Neuron (in vitro differentiated cells): ENCODE measurements around the gene SYNM.

Experiments
- H2AFZ ChIP-seq: one replicate; pipeline ENCODE4 v1.6.1; 2013; ENCODE audit warnings: low read depth, mild to moderate bottlenecking, inconsistent platforms, low read length, moderate library complexity
- H3K27me3 ChIP-seq: one replicate; pipeline ENCODE4 v1.6.1; 2013; ENCODE audit warnings: low read length; ENCODE audit not compliant: insufficient read depth
- H3K36me3 ChIP-seq: one replicate; pipeline ENCODE4 v1.6.1; 2013; ENCODE audit warnings: low read length; ENCODE audit not compliant: insufficient read depth
- H3K4me1 ChIP-seq: one replicate; pipeline ENCODE4 v1.6.1; 2013; ENCODE audit warnings: low read length; ENCODE audit not compliant: insufficient read depth
- H3K4me3 ChIP-seq: 2 replicates; pipeline ENCODE4 v1.5.1; 2013; ENCODE audit warnings: mild to moderate bottlenecking, low read length, moderate library complexity
- H3K9me3 ChIP-seq: one replicate; pipeline ENCODE4 v1.6.1; 2013; ENCODE audit warnings: low read length

Gene SYNM

DNA sequence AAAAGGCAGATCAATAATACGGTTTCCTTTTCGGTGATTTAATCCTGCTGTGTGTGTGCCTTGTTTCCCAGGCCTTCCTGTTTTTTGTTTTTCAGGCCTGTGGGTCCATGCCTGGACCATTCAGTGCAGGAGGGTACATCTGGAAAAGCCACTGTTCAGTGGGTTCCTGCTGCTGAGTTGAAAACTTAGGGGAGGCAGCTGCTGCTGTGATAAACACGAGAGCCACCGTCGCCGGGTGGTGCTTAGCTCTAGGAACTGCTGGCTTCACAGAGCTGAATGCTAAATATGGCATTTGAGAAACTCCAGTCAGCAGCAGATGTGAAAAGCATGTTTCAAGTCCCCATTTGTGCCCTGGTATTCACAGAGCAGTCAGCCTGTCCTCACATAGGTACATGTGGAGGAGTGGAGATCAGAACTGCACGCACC is 44.0 kb downstream of the SYNM start:
- Histone ChIP-seq H3K4me1 (peaks cover 4% of the 10 kb centered on the region), H3K36me3 (no peaks in the 10 kb centered on the region), H3K27me3 (no peaks in the 10 kb centered on the region), H3K4me3 (no peak overlapping the region), H3K9me3 (no peaks in the 10 kb centered on the region), H2AFZ (no peak overlapping the region)

- no peaks in the 10 kb centered on the region for H3K27me3 ChIP-seq
- H2AFZ ChIP-seq: no peak overlapping the region
- H3K4me1 ChIP-seq: no peaks in the 10 kb centered on the region
- no peak overlapping the region for H3K4me3 ChIP-seq
- H3K9me3 ChIP-seq: no peaks in the 10 kb centered on the region
- H3K36me3 ChIP-seq: no peaks in the 10 kb centered on the region
Measured at GRCh38 chr15:99149366-99149765, 44.5 kb downstream of the SYNM start.

GRCh38 chr15:99151156-99151555 is 46.3 kb downstream of the SYNM start:
- Histone ChIP-seq H3K4me1 (no peaks in the 10 kb centered on the region), H3K4me3 (no peak overlapping the region), H2AFZ (no peak overlapping the region), H3K9me3 (no peaks in the 10 kb centered on the region), H3K36me3 (peaks cover 3% of the 10 kb centered on the region), H3K27me3 (no peaks in the 10 kb centered on the region)

DNA sequence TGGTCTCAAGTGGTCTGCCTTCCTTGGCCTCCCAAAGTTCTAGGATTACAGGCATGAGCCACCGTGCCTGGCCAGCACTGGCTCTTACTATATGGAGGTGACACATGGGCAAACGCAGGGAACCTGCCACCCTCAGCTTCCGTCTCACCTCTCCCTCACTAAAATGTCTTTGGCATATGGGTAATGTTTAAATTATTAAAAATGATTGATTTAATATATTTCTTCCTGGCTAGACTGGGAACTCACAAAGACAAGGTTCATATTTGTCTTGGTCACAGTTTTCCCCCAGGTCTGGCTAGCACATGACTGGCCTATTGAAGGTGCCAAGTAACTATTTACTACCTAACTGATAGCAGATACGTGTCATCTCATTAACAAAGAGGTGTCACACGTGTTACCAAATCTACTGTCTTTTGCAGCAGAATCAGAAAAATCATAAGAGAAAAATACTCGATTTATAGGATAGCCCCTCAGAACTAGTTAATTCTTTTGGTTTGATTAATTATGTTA is 48.2 kb downstream of the SYNM start:
- Histone ChIP-seq H3K9me3 (no peaks in the 10 kb centered on the region), H2AFZ (no peak overlapping the region), H3K4me3 (no peak overlapping the region), H3K27me3 (no peaks in the 10 kb centered on the region), H3K4me1 (no peaks in the 10 kb centered on the region), H3K36me3 (peaks cover 4% of the 10 kb centered on the region)

DNA sequence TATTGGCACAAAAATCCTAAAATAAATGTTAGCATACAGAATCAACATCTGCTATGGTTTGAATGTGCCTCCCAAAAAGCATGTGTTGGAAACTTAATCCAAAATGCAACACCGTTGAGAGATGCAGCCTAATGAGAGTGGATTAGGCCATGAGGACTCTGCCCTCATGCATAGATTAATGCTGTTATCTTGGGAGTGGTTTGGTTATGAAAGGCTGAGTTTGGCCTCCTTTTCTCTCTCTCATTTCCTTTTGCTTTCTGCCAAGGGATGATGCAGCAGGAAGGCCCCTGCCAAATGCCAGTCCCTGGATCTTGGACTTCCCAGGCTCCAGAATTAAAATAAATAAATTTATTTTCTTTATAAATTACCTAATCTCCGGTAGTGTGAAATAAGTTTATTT is 49.4 kb downstream of the SYNM start:
- Histone ChIP-seq H2AFZ (no peak overlapping the region), H3K4me1 (no peaks in the 10 kb centered on the region), H3K36me3 (peaks cover 10% of the 10 kb centered on the region), H3K9me3 (no peaks in the 10 kb centered on the region), H3K4me3 (no peak overlapping the region), H3K27me3 (no peaks in the 10 kb centered on the region)

GRCh38 chr15:99155961-99156443 is 51.1 kb downstream of the SYNM start:
- Histone ChIP-seq H3K9me3 (no peaks in the 10 kb centered on the region), H3K36me3 (peaks cover 14% of the 10 kb centered on the region), H3K4me1 (no peaks in the 10 kb centered on the region), H3K27me3 (no peaks in the 10 kb centered on the region), H2AFZ (no peak overlapping the region), H3K4me3 (no peak overlapping the region)

- no peak overlapping the region for H3K4me3 ChIP-seq
- no peaks in the 10 kb centered on the region for H3K9me3 ChIP-seq
- no peaks in the 10 kb centered on the region for H3K27me3 ChIP-seq
- H2AFZ ChIP-seq: no peak overlapping the region
- H3K36me3 ChIP-seq: peaks cover 25% of the 10 kb centered on the region
- no peaks in the 10 kb centered on the region for H3K4me1 ChIP-seq
Measured at GRCh38 chr15:99157456-99157855, 52.6 kb downstream of the SYNM start.

DNA sequence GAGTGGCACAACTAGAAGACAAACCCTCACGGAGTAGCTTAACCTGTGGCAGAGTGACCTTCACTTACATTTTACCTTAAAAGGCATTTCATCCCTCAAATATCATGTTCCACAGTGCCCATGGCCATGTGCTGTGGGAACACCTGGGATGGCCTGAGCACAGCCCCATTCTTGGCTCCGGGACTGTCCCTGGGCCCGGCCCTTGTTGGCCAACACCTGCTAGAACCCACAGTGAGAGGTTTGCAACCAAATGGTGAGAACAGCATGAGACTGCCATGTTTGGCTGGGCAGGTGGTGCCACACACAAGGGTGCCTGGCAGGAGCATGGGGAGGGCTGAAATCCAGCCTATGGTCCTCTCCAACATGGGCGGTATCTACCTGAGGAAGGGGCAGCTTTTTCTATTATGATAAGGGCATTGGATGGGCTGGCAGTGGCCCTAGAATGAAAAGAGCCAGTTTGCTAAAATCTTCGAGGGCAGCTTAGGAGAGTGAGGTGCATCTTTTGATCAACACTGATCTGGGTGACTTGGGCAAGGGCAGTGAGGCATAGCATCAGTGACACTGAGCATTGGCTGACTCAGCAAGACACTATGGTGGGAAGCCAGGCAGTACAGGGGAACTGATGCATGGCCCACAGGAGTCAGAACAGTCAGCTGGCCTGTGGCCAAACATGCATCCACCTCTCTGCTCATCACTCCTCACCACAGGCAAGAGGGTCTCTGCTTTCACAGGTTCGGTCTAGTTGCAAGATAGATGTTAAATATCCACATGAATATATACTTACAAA is 53.9 kb downstream of the SYNM start:
- Histone ChIP-seq H3K9me3 (no peaks in the 10 kb centered on the region), H3K4me3 (no peak overlapping the region), H2AFZ (no peak overlapping the region), H3K4me1 (no peaks in the 10 kb centered on the region), H3K27me3 (no peaks in the 10 kb centered on the region), H3K36me3 (peaks cover 28% of the 10 kb centered on the region)

GRCh38 chr15:99163271-99164062 is 58.6 kb downstream of the SYNM start:
- peaks cover 35% of the 10 kb centered on the region for H3K36me3 ChIP-seq
- no peaks in the 10 kb centered on the region for H3K9me3 ChIP-seq
- no peaks in the 10 kb centered on the region for H3K4me1 ChIP-seq
- no peak overlapping the region for H2AFZ ChIP-seq
- H3K27me3 ChIP-seq: no peaks in the 10 kb centered on the region
- no peak overlapping the region for H3K4me3 ChIP-seq

- no peak overlapping the region for H3K4me3 ChIP-seq
- no peaks in the 10 kb centered on the region for H3K27me3 ChIP-seq
- H3K36me3 ChIP-seq: peaks cover 33% of the 10 kb centered on the region
- no peaks in the 10 kb centered on the region for H3K4me1 ChIP-seq
- no peak overlapping the region for H2AFZ ChIP-seq
- no peaks in the 10 kb centered on the region for H3K9me3 ChIP-seq
Measured at GRCh38 chr15:99164119-99164518, 59.2 kb downstream of the SYNM start.

DNA sequence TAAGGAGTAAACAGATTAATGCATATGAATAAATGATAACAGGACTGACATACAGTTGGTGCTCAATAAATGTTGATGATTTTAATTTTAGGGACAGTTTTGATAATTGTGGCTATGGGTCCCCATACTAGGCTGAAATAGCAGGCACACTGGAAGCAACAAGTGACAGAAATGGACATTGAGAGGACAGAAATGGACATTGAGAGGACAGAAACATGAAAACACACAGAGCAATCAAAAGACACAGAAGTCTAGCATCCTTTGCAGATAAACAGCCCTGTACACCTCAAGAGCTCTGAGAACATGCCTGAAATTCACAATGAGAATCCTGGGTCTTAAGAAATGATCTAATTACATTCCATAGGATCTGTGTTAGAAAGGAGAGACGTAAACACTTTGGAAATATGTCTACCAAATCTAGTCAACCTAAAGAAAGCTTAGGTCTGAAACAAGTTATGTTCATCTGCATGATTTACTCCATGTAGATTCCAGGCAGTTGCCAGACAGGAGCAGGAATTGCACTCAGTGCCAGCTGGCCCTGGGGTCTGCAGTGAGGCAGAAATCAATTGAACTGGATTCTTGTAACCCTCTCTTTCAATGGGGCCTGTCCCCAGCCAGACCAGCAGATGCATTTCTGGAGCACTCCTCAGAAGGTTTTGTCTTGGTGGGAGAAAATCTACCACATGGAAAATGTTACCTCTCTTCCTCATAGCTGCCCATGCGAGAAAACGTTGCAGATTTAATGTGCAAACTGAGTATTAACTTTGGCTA is 60.3 kb downstream of the SYNM start:
- peaks cover 29% of the 10 kb centered on the region for H3K36me3 ChIP-seq
- no peaks in the 10 kb centered on the region for H3K9me3 ChIP-seq
- H3K27me3 ChIP-seq: no peaks in the 10 kb centered on the region
- no peak overlapping the region for H2AFZ ChIP-seq
- H3K4me1 ChIP-seq: no peaks in the 10 kb centered on the region
- no peak overlapping the region for H3K4me3 ChIP-seq

DNA sequence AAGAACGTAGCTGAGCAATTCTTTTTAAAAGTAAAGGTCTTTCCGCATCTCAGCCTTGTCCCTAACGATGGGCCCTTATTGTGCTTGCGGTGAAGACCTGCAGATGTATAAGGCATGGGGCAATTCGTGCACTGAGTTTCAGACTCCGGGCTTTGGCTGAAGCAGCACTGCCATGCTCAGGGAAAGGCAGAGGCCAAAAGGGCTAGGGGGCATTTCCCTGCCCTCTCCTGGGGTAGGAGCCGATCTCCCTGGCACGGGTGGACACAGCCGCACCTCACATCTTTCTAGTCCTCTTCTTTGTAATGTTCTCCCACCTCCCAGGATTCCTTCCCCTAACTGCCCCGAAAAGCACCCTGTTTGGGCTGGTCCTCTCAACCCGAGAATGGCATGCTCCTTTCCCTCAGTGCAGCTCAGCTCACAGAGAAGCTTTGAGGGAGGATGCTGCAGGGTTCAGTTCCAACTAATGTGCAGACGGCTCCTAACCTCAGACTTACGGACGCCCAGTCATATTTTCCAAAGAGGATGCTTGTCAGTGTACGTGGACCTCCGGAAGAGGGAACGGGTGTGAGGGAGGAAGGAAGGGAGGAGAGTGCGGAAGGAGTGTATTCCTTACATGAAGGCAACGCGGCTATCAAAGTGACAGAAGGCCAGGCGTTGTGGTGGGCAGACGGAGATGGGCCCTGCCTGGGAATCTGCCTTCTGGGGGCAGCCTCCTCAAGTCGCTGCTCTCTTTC is 61.2 kb downstream of the SYNM start:
- no peaks in the 10 kb centered on the region for H3K4me1 ChIP-seq
- H3K4me3 ChIP-seq: no peak overlapping the region
- H2AFZ ChIP-seq: no peak overlapping the region
- H3K36me3 ChIP-seq: peaks cover 34% of the 10 kb centered on the region
- H3K27me3 ChIP-seq: no peaks in the 10 kb centered on the region
- H3K9me3 ChIP-seq: no peaks in the 10 kb centered on the region
